WTC11 (cell line): Measurements from ENCODE around the gene TMEM108. TPM values are rescaled to one million over a fixed set of nuclear protein-coding genes. Genes with fewer than 3 reads are reported as not detected.

Experiments used
- ATAC-seq: fragments of 200-7000 bp; cut with Tn5 transposase; 2 replicates; pipeline ENCODE4 v1.10.0; 2021; ENCODE audit warnings: mild to moderate bottlenecking, moderate library complexity
- CTCF ChIA-PET: fragments of 300-600 bp; sonication (Branson Sonifier 250); formaldehyde crosslinking; loops from one replicate; lab custom pipeline; 2021; ENCODE audit warnings: antibody characterized with exemption; lab: Charles Lee
- POLR2A ChIA-PET: fragments of 350-600 bp; sonication (Branson Sonifier 250); formaldehyde crosslinking; loops from one replicate; lab custom pipeline; 2021; ENCODE audit warnings: antibody characterized with exemption; lab: Charles Lee
- DNase-seq: peaks from one replicate; pipeline ENCODE4 v3.0.0; 2021; ENCODE audit warnings: low spot score
- H3K27ac Mint-ChIP-seq: 2 replicates; pipeline ENCODE4 v1.8.0; 2021; ENCODE audit warnings: mixed read lengths
- H3K27me3 Mint-ChIP-seq: 2 replicates; pipeline ENCODE4 v1.8.0; 2021; ENCODE audit warnings: low read depth, mild to moderate bottlenecking, moderate library complexity, mixed read lengths
- H3K36me3 Mint-ChIP-seq: 2 replicates; pipeline ENCODE4 v1.8.0; 2021; ENCODE audit warnings: mixed read lengths
- H3K4me1 Mint-ChIP-seq: 2 replicates; pipeline ENCODE4 v1.8.0; 2022; ENCODE audit warnings: mixed read lengths
- H3K4me3 Mint-ChIP-seq: 2 replicates; pipeline ENCODE4 v1.8.0; 2021; ENCODE audit warnings: mild to moderate bottlenecking, moderate library complexity, mixed read lengths
- H3K9me3 Mint-ChIP-seq: 2 replicates; pipeline ENCODE4 v1.8.0; 2021; ENCODE audit warnings: mixed read lengths
- ATF2 ChIP-seq: sonication (generic); formaldehyde crosslinking; IDR thresholded peaks from 2 replicates; pipeline ENCODE4 v1.8.1; 2022; ENCODE audit warnings: low read depth, missing genetic modification reagents, borderline replicate concordance
- CREB1 ChIP-seq: sonication (generic); formaldehyde crosslinking; IDR thresholded peaks from 2 replicates; pipeline ENCODE4 v1.8.0; 2023; ENCODE audit warnings: mild to moderate bottlenecking, missing genetic modification reagents
- CREM ChIP-seq: sonication (generic); formaldehyde crosslinking; IDR thresholded peaks from 2 replicates; pipeline ENCODE4 v1.8.1; 2022; ENCODE audit warnings: mild to moderate bottlenecking, missing genetic modification reagents, moderate library complexity
- E2F1 ChIP-seq: sonication (generic); formaldehyde crosslinking; IDR thresholded peaks from 2 replicates; pipeline ENCODE4 v1.8.0; 2022; ENCODE audit warnings: mild to moderate bottlenecking, missing genetic modification reagents
- EMX1 ChIP-seq: fragments of 250-450 bp; sonication (Bioruptor Pico); IDR thresholded peaks from 2 replicates; pipeline ENCODE4 v1.8.0; 2021; ENCODE audit warnings: mild to moderate bottlenecking
- FOXJ3 ChIP-seq: sonication (generic); formaldehyde crosslinking; IDR thresholded peaks from 2 replicates; pipeline ENCODE4 v1.9.0; 2021; ENCODE audit warnings: missing genetic modification reagents, mild to moderate bottlenecking, borderline replicate concordance
- IRF1 ChIP-seq: sonication (generic); formaldehyde crosslinking; IDR thresholded peaks from 2 replicates; pipeline ENCODE4 v1.8.0; 2023; ENCODE audit warnings: missing genetic modification reagents
- KAT7 ChIP-seq: sonication (generic); formaldehyde crosslinking; IDR thresholded peaks from 2 replicates; pipeline ENCODE4 v1.8.1; 2023; ENCODE audit warnings: missing genetic modification reagents, mild to moderate bottlenecking, borderline replicate concordance
- MXD4 ChIP-seq: fragments of 250-450 bp; sonication (Bioruptor Pico); IDR thresholded peaks from 2 replicates; pipeline ENCODE4 v1.8.0; 2021; ENCODE audit warnings: mild to moderate bottlenecking, moderate library complexity, borderline replicate concordance
- NR1H2 ChIP-seq: sonication (generic); formaldehyde crosslinking; IDR thresholded peaks from 2 replicates; pipeline ENCODE4 v1.9.0; 2021; ENCODE audit warnings: mild to moderate bottlenecking, moderate library complexity, missing genetic modification reagents
- NR3C1 ChIP-seq: sonication (generic); formaldehyde crosslinking; conservative IDR thresholded peaks from 2 replicates; pipeline ENCODE4 v1.8.1; 2023; ENCODE audit warnings: low read depth, mild to moderate bottlenecking, missing genetic modification reagents
- RELA ChIP-seq: sonication (generic); formaldehyde crosslinking; IDR thresholded peaks from 2 replicates; pipeline ENCODE4 v1.8.1; 2022; ENCODE audit warnings: missing genetic modification reagents, mild to moderate bottlenecking, borderline replicate concordance
- SOX15 ChIP-seq: fragments of 250-450 bp; sonication (Bioruptor Pico); IDR thresholded peaks from 2 replicates; pipeline ENCODE4 v1.9.0; 2021; ENCODE audit warnings: mild to moderate bottlenecking
- SP1 ChIP-seq: sonication (generic); formaldehyde crosslinking; conservative IDR thresholded peaks from 2 replicates; pipeline ENCODE4 v1.8.1; 2022; ENCODE audit warnings: missing genetic modification reagents
- USF1 ChIP-seq: sonication (generic); formaldehyde crosslinking; IDR thresholded peaks from 2 replicates; pipeline ENCODE4 v1.8.0; 2022; ENCODE audit warnings: mild to moderate bottlenecking, missing genetic modification reagents
- ZBTB21 ChIP-seq: sonication (generic); formaldehyde crosslinking; IDR thresholded peaks from 2 replicates; pipeline ENCODE4 v1.8.1; 2023; ENCODE audit warnings: mild to moderate bottlenecking, missing genetic modification reagents, borderline replicate concordance
- ZBTB43 ChIP-seq: sonication (generic); formaldehyde crosslinking; IDR thresholded peaks from 2 replicates; pipeline ENCODE4 v1.8.1; 2023; ENCODE audit warnings: mild to moderate bottlenecking, missing genetic modification reagents
- ZMAT4 ChIP-seq: fragments of 250-450 bp; sonication (Bioruptor Pico); IDR thresholded peaks from 2 replicates; pipeline ENCODE4 v1.9.0; 2021; ENCODE audit warnings: mild to moderate bottlenecking
- ZNF219 ChIP-seq: sonication (generic); formaldehyde crosslinking; IDR thresholded peaks from 2 replicates; pipeline ENCODE4 v1.8.0; 2023; ENCODE audit warnings: missing genetic modification reagents, mild to moderate bottlenecking, borderline replicate concordance
- ZNF317 ChIP-seq: sonication (generic); formaldehyde crosslinking; IDR thresholded peaks from 2 replicates; pipeline ENCODE4 v1.8.1; 2023; ENCODE audit warnings: low read depth, mild to moderate bottlenecking, moderate library complexity, missing genetic modification reagents, borderline replicate concordance
- ZNF671 ChIP-seq: fragments of 250-450 bp; sonication (Bioruptor Pico); IDR thresholded peaks from 2 replicates; pipeline ENCODE4 v1.8.0; 2021; ENCODE audit warnings: mild to moderate bottlenecking
- ZSCAN18 ChIP-seq: fragments of 250-450 bp; sonication (Bioruptor Pico); IDR thresholded peaks from 2 replicates; pipeline ENCODE4 v2.1.2; 2022; ENCODE audit warnings: mild to moderate bottlenecking, moderate library complexity
- total RNA-seq: library from RNA; stranded (reverse); gene quantifications from 3 replicates; pipeline ENCODE4 v1.2.3, GENCODE V29; 2021

Gene TMEM108
- total RNA-seq, 1 experiment from 2014 or later = 14.7 TPM

- Mint-ChIP-seq H3K9me3 (no peaks in the 10 kb centered on the region), H3K4me1 (peaks cover 8% of the 10 kb centered on the region), H3K4me3 (no peak overlapping the region), H3K27me3 (no peaks in the 10 kb centered on the region), H3K36me3 (no peaks in the 10 kb centered on the region), H3K27ac (no peak overlapping the region)
- no peak for ATAC-seq
- POLR2A ChIA-PET = no interaction called here
- TF ChIP-seq ZBTB43 = no peak
- no peak for TF ChIP-seq ZNF317 (CRISPR knock-in tag)
- no peak for TF ChIP-seq ATF2
- no peak for TF ChIP-seq NR3C1 (CRISPR knock-in tag)
- no peak for TF ChIP-seq E2F1 (CRISPR knock-in tag)
- no peak for TF ChIP-seq IRF1
- no peak for TF ChIP-seq ZBTB21 (CRISPR knock-in tag)
- TF ChIP-seq SP1 = no peak
- no peak for TF ChIP-seq CREM
- DNase-seq = no peak
- CTCF ChIA-PET = no interaction called here
These were observed 255.4 kb downstream of the TMEM108 start for GRCh38 chr3:133293397-133294110.

GRCh38 chr3:133294253-133294652 is 256.1 kb downstream of the TMEM108 start:
- CTCF ChIA-PET = no interaction called here
- no peak for DNase-seq
- no peak overlapping the region for H3K27ac Mint-ChIP-seq
- no peak for ATAC-seq
- TF ChIP-seq SOX15 (CRISPR knock-in tag) = no peak
- TF ChIP-seq ZNF671 (CRISPR knock-in tag) = no peak
- TF ChIP-seq CREB1 (CRISPR knock-in tag) = no peak
- TF ChIP-seq ZNF219 (CRISPR knock-in tag) = no peak
- no peak for TF ChIP-seq NR1H2 (CRISPR knock-in tag)
- no peak for TF ChIP-seq KAT7 (CRISPR knock-in tag)
- POLR2A ChIA-PET = no interaction called here
- H3K9me3 Mint-ChIP-seq = no peaks in the 10 kb centered on the region
- no peak overlapping the region for H3K4me3 Mint-ChIP-seq
- no peaks in the 10 kb centered on the region for H3K36me3 Mint-ChIP-seq
- peaks cover 8% of the 10 kb centered on the region for H3K4me1 Mint-ChIP-seq
- H3K27me3 Mint-ChIP-seq = no peaks in the 10 kb centered on the region

GRCh38 chr3:133295199-133295901 is 257.2 kb downstream of the TMEM108 start:
- TF ChIP-seq EMX1 (CRISPR knock-in tag) (no peak), FOXJ3 (CRISPR knock-in tag) (no peak), ZMAT4 (CRISPR knock-in tag) (no peak), RELA (CRISPR knock-in tag) (no peak), ZSCAN18 (no peak), USF1 (CRISPR knock-in tag) (no peak), MXD4 (CRISPR knock-in tag) (no peak)
- TF ChIP-seq, all 79 proteins: peak for 0
- peaks cover 11% of the 10 kb centered on the region for H3K4me1 Mint-ChIP-seq
- no peak overlapping the region for H3K27ac Mint-ChIP-seq
- ChIA-PET POLR2A (no interaction called here), CTCF (no interaction called here)
- H3K27me3 Mint-ChIP-seq = no peaks in the 10 kb centered on the region
- no peaks in the 10 kb centered on the region for H3K9me3 Mint-ChIP-seq
- peak; percentile 81 for ATAC-seq
- no peak for DNase-seq
- no peaks in the 10 kb centered on the region for H3K36me3 Mint-ChIP-seq
- no peak overlapping the region for H3K4me3 Mint-ChIP-seq
